Measurements from ENCODE around the gene TSPAN19.

Gene TSPAN19

DNA sequence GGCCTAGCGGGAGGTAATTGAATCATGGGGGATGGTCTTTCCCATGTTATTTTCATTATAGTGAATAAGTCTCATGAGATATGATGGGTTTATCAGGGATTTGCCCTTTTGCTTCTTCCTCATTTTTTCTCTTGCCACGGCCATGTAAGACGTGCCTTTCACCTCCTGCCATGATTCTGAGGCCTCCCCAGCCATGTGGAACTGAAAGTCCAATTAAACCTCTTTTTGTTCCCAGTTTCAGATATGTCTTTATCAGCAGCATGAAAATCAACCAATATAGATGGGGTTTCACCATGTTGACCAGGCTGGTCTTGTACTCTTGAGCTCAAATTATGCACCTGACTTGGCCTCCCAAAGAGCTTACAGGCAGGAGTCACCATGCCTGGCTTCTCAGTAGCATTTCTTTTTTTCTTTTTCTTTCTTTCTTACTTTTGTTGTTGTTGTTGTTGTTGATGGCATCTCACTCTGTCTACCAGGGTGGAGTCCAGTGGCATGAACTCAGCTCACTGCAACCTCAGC is 33.2 kb downstream of the TSPAN19 start:
- no peak overlapping the region for H3K4me3 ChIP-seq (replicated peaks; ENCODE audit: low read depth, low read length)
- H3K27me3 ChIP-seq (replicated peaks; ENCODE audit: control insufficient read depth, insufficient read depth, low read length), result no peaks in the 10 kb centered on the region
- no peak for DNase-seq (ENCODE audit: extremely low read depth, insufficient read length)
- TF ChIP-seq, protein P1, sequence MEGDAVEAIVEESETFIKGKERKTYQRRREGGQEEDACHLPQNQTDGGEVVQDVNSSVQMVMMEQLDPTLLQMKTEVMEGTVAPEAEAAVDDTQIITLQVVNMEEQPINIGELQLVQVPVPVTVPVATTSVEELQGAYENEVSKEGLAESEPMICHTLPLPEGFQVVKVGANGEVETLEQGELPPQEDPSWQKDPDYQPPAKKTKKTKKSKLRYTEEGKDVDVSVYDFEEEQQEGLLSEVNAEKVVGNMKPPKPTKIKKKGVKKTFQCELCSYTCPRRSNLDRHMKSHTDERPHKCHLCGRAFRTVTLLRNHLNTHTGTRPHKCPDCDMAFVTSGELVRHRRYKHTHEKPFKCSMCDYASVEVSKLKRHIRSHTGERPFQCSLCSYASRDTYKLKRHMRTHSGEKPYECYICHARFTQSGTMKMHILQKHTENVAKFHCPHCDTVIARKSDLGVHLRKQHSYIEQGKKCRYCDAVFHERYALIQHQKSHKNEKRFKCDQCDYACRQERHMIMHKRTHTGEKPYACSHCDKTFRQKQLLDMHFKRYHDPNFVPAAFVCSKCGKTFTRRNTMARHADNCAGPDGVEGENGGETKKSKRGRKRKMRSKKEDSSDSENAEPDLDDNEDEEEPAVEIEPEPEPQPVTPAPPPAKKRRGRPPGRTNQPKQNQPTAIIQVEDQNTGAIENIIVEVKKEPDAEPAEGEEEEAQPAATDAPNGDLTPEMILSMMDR (IDR thresholded peaks at IDR 0.05; ENCODE audit: insufficient read depth, low read length, poor library complexity, severe bottlenecking), result no peak
- H3K36me3 ChIP-seq (ENCODE audit: control insufficient read depth, insufficient read depth, low read length), result no peaks in the 10 kb centered on the region

DNA sequence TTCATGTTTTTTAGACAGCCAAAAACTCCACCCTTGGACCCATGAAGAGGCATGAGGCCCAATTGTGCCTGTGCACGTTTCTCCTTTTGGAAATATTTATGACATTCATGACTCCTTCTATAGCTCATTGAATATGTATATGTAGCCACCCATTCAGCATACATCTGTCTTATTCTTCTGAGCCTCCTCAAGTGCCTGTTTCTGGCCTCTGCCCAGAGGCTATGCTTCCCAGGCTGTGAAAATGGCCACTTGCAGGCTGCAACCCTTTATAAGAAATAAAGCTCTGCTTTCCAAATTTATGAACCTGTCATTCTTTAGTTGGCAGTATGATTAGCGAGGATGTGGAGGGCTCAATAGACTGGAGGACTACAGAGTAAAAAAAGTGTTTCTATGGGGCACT is 35.3 kb downstream of the TSPAN19 start:
- TF ChIP-seq, protein P1 (IDR thresholded peaks at IDR 0.05; ENCODE audit: insufficient read depth, low read length, poor library complexity, severe bottlenecking), result no peak
- H3K4me3 ChIP-seq (replicated peaks; ENCODE audit: low read depth, low read length), result no peak overlapping the region
- no peak for DNase-seq (ENCODE audit: extremely low read depth, insufficient read length)

DNA sequence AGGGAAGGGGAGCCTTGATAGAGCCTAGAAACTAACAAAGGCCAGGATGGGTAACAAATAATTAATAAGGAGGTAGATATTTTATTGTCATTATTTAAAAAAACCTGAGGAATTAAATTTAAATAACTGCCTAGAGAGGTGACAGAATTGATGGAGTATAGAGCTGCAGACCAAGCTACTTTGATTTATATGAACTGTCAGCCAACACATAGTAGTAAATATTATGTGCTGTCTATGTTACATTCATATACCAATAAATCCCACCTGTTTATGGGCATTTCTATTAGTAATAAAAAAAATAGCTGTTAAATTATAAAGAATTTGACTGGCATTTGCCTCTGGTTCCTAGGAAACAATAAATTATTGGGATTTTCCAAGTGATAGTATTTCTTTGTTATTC is 37.7 kb downstream of the TSPAN19 start:
- TF ChIP-seq, protein P1 (IDR thresholded peaks at IDR 0.05; ENCODE audit: insufficient read depth, low read length, poor library complexity, severe bottlenecking), result no peak
- Histone ChIP-seq H3K4me3 (replicated peaks; ENCODE audit: low read depth, low read length) (no peak overlapping the region), H3K36me3 (ENCODE audit: control insufficient read depth, insufficient read depth, low read length) (no peaks in the 10 kb centered on the region), H3K27me3 (replicated peaks; ENCODE audit: control insufficient read depth, insufficient read depth, low read length) (no peaks in the 10 kb centered on the region)
- no peak for DNase-seq (ENCODE audit: extremely low read depth, insufficient read length)

More for the DNA sequence above, 35.3 kb downstream of the TSPAN19 start:
- Histone ChIP-seq H3K36me3 (ENCODE audit: control insufficient read depth, insufficient read depth, low read length) (no peaks in the 10 kb centered on the region), H3K27me3 (replicated peaks; ENCODE audit: control insufficient read depth, insufficient read depth, low read length) (no peaks in the 10 kb centered on the region)

- no peak for DNase-seq (ENCODE audit: extremely low read depth, insufficient read length)
- TF ChIP-seq, protein P1 (IDR thresholded peaks at IDR 0.05; ENCODE audit: insufficient read depth, low read length, poor library complexity, severe bottlenecking), result no peak
- Histone ChIP-seq H3K27me3 (replicated peaks; ENCODE audit: control insufficient read depth, insufficient read depth, low read length) (no peaks in the 10 kb centered on the region), H3K36me3 (ENCODE audit: control insufficient read depth, insufficient read depth, low read length) (no peaks in the 10 kb centered on the region), H3K4me3 (replicated peaks; ENCODE audit: low read depth, low read length) (no peak overlapping the region)
Observed at GRCh38 chr12:84996759-84997158, 39.3 kb downstream of the TSPAN19 start.

GRCh38 chr12:84995641-84996040 is 40.4 kb downstream of the TSPAN19 start:
- Histone ChIP-seq H3K4me3 (replicated peaks; ENCODE audit: low read depth, low read length) (no peak overlapping the region), H3K27me3 (replicated peaks; ENCODE audit: control insufficient read depth, insufficient read depth, low read length) (no peaks in the 10 kb centered on the region), H3K36me3 (ENCODE audit: control insufficient read depth, insufficient read depth, low read length) (no peaks in the 10 kb centered on the region)
- no peak for DNase-seq (ENCODE audit: extremely low read depth, insufficient read length)
- TF ChIP-seq, protein P1 (IDR thresholded peaks at IDR 0.05; ENCODE audit: insufficient read depth, low read length, poor library complexity, severe bottlenecking), result no peak

- Histone ChIP-seq H3K36me3 (ENCODE audit: control insufficient read depth, insufficient read depth, low read length) (no peaks in the 10 kb centered on the region), H3K27me3 (replicated peaks; ENCODE audit: control insufficient read depth, insufficient read depth, low read length) (no peaks in the 10 kb centered on the region), H3K4me3 (replicated peaks; ENCODE audit: low read depth, low read length) (no peak overlapping the region)
- TF ChIP-seq, protein P1 (IDR thresholded peaks at IDR 0.05; ENCODE audit: insufficient read depth, low read length, poor library complexity, severe bottlenecking), result no peak
- DNase-seq (ENCODE audit: extremely low read depth, insufficient read length), result no peak
Observed at GRCh38 chr12:84994426-84994825, 41.7 kb downstream of the TSPAN19 start.

Measured in GM06990 (cell line).